Ovary (tissue), 9 donors: Measurements from ENCODE around the gene DYNC1LI1. TPM values are rescaled to one million over a fixed set of nuclear protein-coding genes. Genes with fewer than 3 reads are reported as not detected.

Experiments
- DNase-seq, 5 donors: peaks; one replicate each; pipeline ENCODE4 v3.0.0-alpha.2; 2019 to 2020
- H3K27ac ChIP-seq, 2 donors: fragments of 200-600 bp; one replicate each; pipeline versions ENCODE4 v1.5.1 to v1.8.0; 2019 to 2022
- H3K27me3 ChIP-seq: fragments of 200-600 bp; one replicate; pipeline ENCODE4 v1.8.0; 2022
- H3K36me3 ChIP-seq: fragments of 200-600 bp; sonication (generic); one replicate; pipeline ENCODE4 v1.5.1; 2019
- H3K4me1 ChIP-seq: one replicate; pipeline ENCODE4 v1.8.1; 2013; ENCODE audit warnings: mild to moderate bottlenecking, moderate library complexity; ENCODE audit not compliant: insufficient read depth
- H3K4me3 ChIP-seq: fragments of 200-600 bp; sonication (generic); one replicate; pipeline ENCODE4 v1.5.1; 2017
- H3K9me3 ChIP-seq, 2 donors: fragments of 200-600 bp in 1 of 2; sonication (generic) in 1 of 2; one replicate each; pipeline versions ENCODE4 v1.5.1 to v1.8.1; 2013 to 2019; ENCODE audit warnings: mild to moderate bottlenecking in 1 of 2, moderate library complexity in 1 of 2
- EP300 ChIP-seq: sonication (generic); formaldehyde crosslinking; IDR thresholded peaks from one replicate; pipeline ENCODE4 v1.6.1; 2017; ENCODE audit warnings: antibody characterized with exemption
- POLR2A ChIP-seq: fragments of 450-650 bp; IDR thresholded peaks from one replicate; pipeline ENCODE4 v1.6.1; 2017; ENCODE audit warnings: antibody characterized with exemption, mild to moderate bottlenecking, moderate library complexity
- WGBS, 3 donors: extraction: QIAGEN DNeasy Blood & Tissue Kit in 1 of 3; methylation state at CpG; one replicate each; pipeline versions ENCODE4 v1.1.5 to v1.1.7; 2013 to 2017; 5-methylcytosine and 5-hydroxymethylcytosine counted together
- intact Hi-C, 4 donors: fragments of 100-400 bp; cut with DNase I; formaldehyde crosslinking; loops; one replicate each; pipeline versions ENCODE4 v1.11.0 to v1.15.1; 2022 to 2023
- polyA plus RNA-seq, 2 donors: library from polyadenylated mRNA; stranded (reverse); fragments of 200-250 nt in 1 of 2; fragments of 350-450 nt in 1 of 2; fragmentation: Illumina TruSeq in 1 of 2; extraction: RNeasy Lipid Tissue Mini Kit (QIAGEN cat#74804) in 1 of 2; gene quantifications; one replicate each; pipeline ENCODE4 v1.2.3, GENCODE V29; 2013 to 2014
- total RNA-seq, 7 donors: library from RNA; depleted of rRNA in 2 of 7; stranded (reverse); fragments of >200 nt in 2 of 7; fragmentation: NEBNext Ultra II Directional in 3 of 7; extraction: Animal tissue kit (Norgen Biotek cat#: 25700) in 3 of 7; gene quantifications; one replicate each; pipeline versions ENCODE4 v1.1.0 to v1.2.4, GENCODE V29; 2016 to 2023
- TF ChIP-seq, protein P1 (sequence below), 3 donors: fragments of 450-650 bp in 2 of 3; fragments of 200-600 bp in 1 of 3; IDR thresholded peaks; one replicate each; pipeline versions ENCODE4 v1.5.1 to v1.8.0; 2016 to 2022; ENCODE audit warnings: antibody characterized with exemption in 3 of 3, mild to moderate bottlenecking in 1 of 3
- donor health status: DM: no; HTN: no; CAD: no; lungs with moderate emphysema.
- donor health status: DM: no; HTN: no; CAD: no.
- donor health status: Bipolar disorder and iron deficiency.
- donor health status: DM: yes; HTN: yes; CAD: no.
- donor health status: DM: no; HTN: no; CAD: no.
- donor health status: DM: yes; HTN: yes; CAD: no.

Gene DYNC1LI1
- total and polyA plus RNA-seq, 9 donors = 21.0 to 37.8 (median 26.6) TPM

DNA sequence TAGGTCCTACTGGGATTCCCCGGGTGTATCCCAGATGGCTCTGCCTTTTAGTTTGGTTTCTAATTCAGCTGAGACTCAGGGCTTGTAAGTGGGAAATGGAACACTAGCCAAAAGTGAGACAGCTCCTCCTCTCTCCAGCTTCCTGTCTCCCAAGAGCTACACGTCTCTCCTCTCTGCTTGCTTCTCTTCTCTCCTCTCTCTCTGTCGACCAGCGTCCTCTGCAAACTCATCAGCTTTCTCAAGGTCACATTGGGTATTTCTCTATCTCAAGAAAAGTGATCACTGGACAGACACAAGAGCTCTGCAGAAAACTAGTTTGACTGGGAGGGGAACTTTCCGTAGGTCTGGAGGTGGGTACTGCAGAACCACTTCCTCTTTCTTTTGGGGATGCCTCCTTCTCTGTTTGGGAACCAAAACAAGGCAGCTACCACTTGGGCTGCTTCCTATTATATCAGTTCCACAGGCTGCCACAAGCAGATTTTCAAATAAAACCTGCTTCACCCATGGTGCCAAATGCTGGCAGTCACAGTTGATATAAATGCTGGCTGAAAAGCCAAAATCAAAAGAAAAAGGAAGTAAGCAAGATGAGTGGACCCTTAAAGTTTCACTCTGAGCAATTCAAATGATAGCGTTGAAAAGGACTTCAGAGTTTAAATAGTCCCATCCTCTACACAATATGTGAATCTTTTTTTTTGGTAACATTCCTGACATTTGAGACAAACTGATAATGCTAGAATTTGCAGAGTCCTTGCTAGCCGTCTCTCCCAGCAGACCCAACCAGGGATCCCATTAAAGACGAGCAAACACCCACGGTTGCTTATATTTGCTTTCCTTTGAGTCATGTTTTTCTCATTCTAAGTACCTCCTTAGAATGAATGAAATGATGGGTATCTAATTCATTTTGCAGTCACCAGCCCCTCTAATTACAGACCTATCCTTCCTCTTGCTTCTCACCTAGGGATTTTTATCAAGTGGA is 7.2 kb upstream of the DYNC1LI1 start:
- no peaks in the 10 kb centered on the region for H3K27me3 ChIP-seq
- no peak overlapping the region for H3K4me3 ChIP-seq
- H3K4me1 ChIP-seq = no peaks in the 10 kb centered on the region
- H3K27ac ChIP-seq = peak overlapping the region in 1 of 2 donors; percentile 0
- no peaks in the 10 kb centered on the region for H3K9me3 ChIP-seq
- TF ChIP-seq, protein P1, sequence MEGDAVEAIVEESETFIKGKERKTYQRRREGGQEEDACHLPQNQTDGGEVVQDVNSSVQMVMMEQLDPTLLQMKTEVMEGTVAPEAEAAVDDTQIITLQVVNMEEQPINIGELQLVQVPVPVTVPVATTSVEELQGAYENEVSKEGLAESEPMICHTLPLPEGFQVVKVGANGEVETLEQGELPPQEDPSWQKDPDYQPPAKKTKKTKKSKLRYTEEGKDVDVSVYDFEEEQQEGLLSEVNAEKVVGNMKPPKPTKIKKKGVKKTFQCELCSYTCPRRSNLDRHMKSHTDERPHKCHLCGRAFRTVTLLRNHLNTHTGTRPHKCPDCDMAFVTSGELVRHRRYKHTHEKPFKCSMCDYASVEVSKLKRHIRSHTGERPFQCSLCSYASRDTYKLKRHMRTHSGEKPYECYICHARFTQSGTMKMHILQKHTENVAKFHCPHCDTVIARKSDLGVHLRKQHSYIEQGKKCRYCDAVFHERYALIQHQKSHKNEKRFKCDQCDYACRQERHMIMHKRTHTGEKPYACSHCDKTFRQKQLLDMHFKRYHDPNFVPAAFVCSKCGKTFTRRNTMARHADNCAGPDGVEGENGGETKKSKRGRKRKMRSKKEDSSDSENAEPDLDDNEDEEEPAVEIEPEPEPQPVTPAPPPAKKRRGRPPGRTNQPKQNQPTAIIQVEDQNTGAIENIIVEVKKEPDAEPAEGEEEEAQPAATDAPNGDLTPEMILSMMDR (IDR thresholded peaks at IDR 0.05) = no peak
- no peak for TF ChIP-seq EP300
- no peaks in the 10 kb centered on the region for H3K36me3 ChIP-seq
- no peak for DNase-seq
- 22 to 26% (median 23%) methylated on average over 9 of the region's 9 CpGs for WGBS, 3 donors
- intact Hi-C loops = no loop called here

DNA sequence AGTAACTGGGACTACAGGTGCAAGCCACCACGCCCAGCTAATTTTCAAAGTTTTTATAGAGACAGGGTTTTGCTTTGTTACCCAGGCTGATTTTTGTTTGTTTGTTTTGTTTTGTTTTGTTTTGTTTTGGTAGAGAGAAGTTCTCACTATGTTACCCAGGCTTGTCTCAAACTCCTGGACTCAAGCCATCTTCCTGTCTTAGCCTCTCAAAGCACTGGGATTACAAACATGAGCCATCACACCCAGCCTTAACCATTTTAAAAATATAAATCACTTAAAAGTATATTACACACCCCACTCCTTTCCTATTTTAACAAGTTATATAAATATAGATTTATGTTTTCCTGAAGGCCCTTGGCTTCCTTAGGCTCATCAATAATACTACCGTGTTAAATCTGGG is 6.5 kb upstream of the DYNC1LI1 start:
- no peak for DNase-seq
- Histone ChIP-seq H3K36me3 (no peaks in the 10 kb centered on the region), H3K9me3 (no peaks in the 10 kb centered on the region), H3K4me3 (no peak overlapping the region), H3K4me1 (peaks cover under 1% of the 10 kb centered on the region), H3K27ac (peak overlapping the region in 1 of 2 donors; percentile 0), H3K27me3 (no peaks in the 10 kb centered on the region)
- TF ChIP-seq, protein P1 (IDR thresholded peaks at IDR 0.05) = no peak
- TF ChIP-seq EP300 (no peak), POLR2A (no peak)
- WGBS, 3 donors = 47 to 49% (median 48%) methylated on average over 2 of the region's 2 CpGs
- intact Hi-C loops = no loop called here

- Histone ChIP-seq H3K4me3 (no peak overlapping the region), H3K27ac (no peak overlapping the region), H3K9me3 (no peaks in the 10 kb centered on the region), H3K36me3 (no peaks in the 10 kb centered on the region), H3K4me1 (peaks cover 3% of the 10 kb centered on the region), H3K27me3 (no peaks in the 10 kb centered on the region)
- intact Hi-C loops = no loop called here
- no peak for DNase-seq
- TF ChIP-seq POLR2A = no peak
- no peak for TF ChIP-seq EP300
- TF ChIP-seq, protein P1 (IDR thresholded peaks at IDR 0.05) = no peak
- WGBS, 3 donors = 80 to 87% (median 87%) methylated on average over 2 of the region's 2 CpGs
Measured at GRCh38 chr3:32575451-32576113, 4.9 kb upstream of the DYNC1LI1 start.

DNA sequence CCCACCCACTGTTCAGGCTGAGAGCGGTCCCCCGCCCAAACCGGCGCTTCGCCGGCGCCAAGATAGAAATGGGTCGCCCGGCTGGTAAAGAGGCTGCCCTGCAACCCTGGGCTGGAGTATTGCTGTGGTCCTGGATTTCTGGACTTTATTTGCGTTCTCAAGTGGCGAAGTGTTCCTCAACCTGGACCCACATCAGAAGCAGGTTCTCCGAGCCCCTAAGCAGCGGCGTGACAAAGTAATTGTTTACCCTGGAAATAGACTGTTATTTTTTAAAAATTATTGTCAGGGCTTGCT is 481 bp upstream of the DYNC1LI1 start:
- WGBS, 3 donors = 1% methylated on average over 14 of the region's 14 CpGs
- Histone ChIP-seq H3K4me3 (peak overlapping the region; percentile 71), H3K36me3 (no peaks in the 10 kb centered on the region), H3K27me3 (no peaks in the 10 kb centered on the region), H3K4me1 (peaks cover 7% of the 10 kb centered on the region), H3K9me3 (no peaks in the 10 kb centered on the region), H3K27ac (peak overlapping the region; percentile 85 to 87)
- TF ChIP-seq, protein P1 (IDR thresholded peaks at IDR 0.05) = no peak
- no peak for TF ChIP-seq POLR2A
- TF ChIP-seq EP300 = no peak
- intact Hi-C loops = no loop called here
- no peak for DNase-seq
